GM21447 (cell line): ENCODE results near the gene EFNB3.

Experiments
- ATAC-seq: cut with Tn5 transposase; IDR thresholded peaks from one replicate; pipeline ENCODE4 v1.9.1; 2021; ENCODE audit not compliant: unreplicated experiment

The EFNB3 gene, protein sequence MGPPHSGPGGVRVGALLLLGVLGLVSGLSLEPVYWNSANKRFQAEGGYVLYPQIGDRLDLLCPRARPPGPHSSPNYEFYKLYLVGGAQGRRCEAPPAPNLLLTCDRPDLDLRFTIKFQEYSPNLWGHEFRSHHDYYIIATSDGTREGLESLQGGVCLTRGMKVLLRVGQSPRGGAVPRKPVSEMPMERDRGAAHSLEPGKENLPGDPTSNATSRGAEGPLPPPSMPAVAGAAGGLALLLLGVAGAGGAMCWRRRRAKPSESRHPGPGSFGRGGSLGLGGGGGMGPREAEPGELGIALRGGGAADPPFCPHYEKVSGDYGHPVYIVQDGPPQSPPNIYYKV

DNA sequence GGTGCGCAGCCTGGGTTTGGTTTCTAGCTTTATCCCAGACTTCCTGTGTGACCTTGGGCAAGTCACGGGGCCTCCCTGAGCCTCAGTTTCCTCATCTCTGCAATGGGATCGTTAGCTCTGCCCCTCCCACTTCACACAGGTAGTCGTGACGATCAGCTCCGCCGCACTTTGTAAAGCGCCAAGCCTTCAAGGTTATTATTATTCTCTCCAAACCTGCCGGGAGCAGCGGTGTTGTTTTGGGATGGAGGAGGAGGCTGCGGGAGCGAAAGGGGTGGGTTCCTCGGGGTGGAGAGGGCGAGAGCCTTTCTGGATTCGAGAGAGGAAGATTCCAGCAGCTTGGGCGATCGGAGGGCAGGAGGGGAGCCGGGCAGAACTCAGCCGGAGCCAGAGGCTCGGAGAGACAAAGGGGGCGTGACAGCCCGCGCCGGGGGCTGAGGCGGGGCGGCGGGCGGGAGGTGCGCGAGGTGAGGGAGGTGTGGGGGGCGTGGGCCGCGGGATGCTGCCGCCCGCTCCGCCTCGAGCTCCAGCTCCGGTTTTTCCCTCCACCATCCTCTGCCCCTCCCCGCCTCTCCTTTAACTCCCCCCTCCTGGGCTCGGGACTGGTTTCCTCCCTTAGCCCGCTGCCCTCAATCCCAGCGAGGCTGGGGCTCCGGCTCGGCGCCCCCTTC, at the start of gene EFNB3:
EFNB3 (plus strand) TSS at position 602 of the 668 bp plus-strand sequence. CDS start 397 bp downstream, outside the sequence.
- ATAC-seq, result no peak

DNA sequence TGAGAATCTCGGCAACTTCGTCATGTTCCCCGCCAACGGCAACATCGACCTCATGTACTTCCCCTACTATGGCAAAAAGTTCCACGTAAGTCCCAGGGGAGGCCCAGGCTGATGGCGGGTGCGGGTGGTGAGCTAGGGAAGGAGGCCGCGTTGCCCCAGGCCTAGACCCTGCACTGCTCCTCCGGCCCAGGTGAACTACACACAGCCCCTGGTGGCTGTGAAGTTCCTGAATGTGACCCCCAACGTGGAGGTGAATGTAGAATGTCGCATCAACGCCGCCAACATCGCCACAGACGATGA, 49.5 kb upstream of the EFNB3 start:
- ATAC-seq, result no peak

- no peak for ATAC-seq
Observed at GRCh38 chr17:7656958-7657609, 47.9 kb upstream of the EFNB3 start.

DNA sequence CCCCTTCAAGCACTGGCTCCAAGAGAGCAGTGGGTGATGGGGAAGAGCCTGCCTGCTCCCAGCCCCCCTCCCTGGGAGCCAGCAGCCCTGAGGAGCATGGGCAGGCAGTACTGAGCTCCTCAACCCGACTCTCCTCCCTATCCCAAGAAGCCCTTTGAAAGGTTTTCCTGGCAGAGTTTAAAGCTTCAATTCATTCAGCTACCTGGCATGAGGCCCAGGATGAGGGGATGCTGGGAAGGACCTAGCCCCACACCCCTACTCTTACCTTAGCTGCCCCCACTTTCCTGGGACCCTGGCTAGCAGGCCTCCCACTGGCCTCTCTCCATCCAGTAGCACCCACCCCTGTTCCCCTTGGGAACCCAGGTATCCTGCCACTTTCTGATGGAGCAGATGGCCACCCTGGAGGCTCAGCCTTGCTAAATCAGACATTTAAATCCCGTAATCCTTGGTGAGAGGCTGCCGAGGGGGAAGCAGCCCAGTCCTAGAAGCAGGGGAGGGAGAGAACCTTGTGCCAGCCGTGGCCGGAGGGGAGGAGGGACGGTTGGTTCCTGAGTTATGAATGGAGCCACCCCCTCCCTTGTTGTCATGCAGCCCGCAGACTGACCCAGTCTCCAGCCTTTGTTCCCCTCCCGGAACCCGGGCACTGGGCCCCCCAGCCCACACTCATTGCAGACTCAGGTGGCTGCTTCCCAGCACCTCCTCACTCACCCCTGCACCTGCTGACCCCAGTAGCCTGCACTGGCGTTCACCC, 37.2 kb upstream of the EFNB3 start:
- ATAC-seq, result no peak

GRCh38 chr17:7668482-7668881, 36.5 kb upstream of the EFNB3 start:
- no peak for ATAC-seq

- ATAC-seq, result no peak
Observed at GRCh38 chr17:7673239-7673638, 31.8 kb upstream of the EFNB3 start.

- no peak for ATAC-seq
Observed at GRCh38 chr17:7674934-7675333, 30.1 kb upstream of the EFNB3 start.

- no peak for ATAC-seq
Observed at GRCh38 chr17:7676533-7676932, 28.5 kb upstream of the EFNB3 start.

- ATAC-seq, result no peak
Observed at GRCh38 chr17:7677388-7678067, 27.5 kb upstream of the EFNB3 start.

DNA sequence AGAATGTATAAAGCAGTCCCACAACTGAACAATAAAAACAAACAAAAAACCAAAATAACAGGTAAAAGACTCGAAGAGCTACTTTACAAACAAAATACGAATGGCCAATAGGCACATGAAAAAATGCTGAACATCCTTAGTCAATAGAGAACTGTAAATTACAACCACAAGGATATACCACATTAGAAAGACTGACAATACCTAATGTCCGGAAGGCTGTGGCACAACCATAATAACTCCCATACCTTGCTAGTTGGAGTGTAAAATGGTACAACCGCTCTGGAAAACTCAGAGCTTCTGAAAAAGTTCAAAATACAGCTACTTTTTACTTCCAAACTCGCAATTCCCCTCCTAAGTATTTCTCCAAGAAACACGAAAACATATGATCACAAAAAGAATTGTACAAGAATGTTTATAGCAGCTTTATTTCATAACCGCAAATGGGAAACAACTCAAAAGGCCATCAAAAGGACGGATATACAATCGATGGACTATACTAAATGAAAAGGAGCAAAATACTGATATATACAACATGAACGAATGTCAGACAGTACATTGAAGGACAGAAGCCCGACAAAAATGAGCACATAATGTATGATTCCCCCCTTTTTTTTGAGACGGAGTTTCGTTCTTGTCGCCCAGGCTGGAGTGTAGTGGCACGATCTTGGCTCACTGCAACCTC, 20.0 kb upstream of the EFNB3 start:
- ATAC-seq, result no peak

GRCh38 chr17:7685533-7686221, 19.3 kb upstream of the EFNB3 start:
- ATAC-seq, result peak; percentile 60

DNA sequence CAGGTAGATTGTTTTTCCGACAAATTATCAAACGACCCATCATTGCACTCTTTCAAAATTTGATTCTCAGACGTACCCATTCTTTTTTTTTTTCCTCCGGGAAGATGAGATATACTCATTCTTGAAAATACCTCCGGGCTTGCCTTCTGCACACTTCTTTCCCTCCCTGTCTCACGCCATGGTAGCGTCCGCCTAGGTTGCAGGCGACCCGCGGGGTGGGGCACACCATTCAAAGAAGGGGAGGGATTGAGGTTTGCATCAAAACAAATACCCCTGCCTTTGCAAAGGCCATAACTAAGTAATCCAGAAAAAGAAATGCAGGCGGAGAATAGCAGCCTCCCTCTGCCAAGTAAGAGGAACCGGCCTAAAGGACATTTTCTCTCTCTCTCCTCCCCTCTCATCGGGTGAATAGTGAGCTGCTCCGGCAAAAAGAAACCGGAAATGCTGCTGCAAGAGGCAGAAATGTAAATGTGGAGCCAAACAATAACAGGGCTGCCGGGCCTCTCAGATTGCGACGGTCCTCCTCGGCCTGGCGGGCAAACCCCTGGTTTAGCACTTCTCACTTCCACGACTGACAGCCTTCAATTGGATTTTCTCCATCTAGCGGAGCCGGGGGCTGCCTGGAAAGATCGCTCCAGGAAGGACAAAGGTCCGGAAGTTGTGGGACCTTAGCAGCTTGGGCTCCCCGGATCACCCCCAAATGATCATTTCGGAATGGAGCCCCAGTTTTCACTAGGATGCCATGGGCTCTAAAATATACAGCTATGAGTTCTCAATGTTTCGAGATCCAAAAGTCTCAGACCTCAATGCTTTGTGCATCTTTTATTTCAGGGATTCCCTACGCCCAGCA, 18.6 kb upstream of the EFNB3 start:
- peak; percentile 35 for ATAC-seq

DNA sequence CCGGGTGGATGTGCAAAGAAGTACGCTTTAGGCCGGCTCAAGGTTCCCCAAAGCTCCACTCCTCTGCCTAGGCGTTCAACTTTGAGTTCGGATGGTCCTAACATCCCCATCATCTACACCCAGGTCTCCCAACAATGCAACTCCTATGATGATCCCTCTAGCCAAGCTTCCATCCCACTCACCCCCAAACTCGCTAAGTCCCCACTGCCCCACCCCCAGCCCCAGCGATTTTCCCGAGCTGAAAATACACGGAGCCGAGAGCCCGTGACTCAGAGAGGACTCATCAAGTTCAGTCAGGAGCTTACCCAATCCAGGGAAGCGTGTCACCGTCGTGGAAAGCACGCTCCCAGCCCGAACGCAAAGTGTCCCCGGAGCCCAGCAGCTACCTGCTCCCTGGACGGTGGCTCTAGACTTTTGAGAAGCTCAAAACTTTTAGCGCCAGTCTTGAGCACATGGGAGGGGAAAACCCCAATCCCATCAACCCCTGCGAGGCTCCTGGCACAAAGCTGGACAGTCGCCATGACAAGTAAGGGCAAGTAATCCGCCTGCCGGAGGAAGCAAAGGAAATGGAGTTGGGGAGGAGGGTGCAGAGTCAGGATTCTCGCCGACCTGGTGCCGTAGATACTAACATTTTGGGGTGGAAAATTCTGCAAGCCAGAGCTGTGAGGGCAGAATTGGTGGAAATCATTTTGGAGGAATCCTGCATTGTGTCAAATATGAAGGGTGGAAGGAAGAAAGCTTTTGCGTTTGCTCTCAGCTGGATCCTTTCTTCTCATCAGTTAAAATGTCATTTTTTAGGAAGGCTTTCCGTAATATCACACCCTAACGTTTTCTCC, 17.7 kb upstream of the EFNB3 start, which contains the start of gene TP53:
TP53 (minus strand) TSS at position 419 of the 836 bp plus-strand sequence. CDS start 10,896 bp downstream, outside the sequence.
- no peak for ATAC-seq

DNA sequence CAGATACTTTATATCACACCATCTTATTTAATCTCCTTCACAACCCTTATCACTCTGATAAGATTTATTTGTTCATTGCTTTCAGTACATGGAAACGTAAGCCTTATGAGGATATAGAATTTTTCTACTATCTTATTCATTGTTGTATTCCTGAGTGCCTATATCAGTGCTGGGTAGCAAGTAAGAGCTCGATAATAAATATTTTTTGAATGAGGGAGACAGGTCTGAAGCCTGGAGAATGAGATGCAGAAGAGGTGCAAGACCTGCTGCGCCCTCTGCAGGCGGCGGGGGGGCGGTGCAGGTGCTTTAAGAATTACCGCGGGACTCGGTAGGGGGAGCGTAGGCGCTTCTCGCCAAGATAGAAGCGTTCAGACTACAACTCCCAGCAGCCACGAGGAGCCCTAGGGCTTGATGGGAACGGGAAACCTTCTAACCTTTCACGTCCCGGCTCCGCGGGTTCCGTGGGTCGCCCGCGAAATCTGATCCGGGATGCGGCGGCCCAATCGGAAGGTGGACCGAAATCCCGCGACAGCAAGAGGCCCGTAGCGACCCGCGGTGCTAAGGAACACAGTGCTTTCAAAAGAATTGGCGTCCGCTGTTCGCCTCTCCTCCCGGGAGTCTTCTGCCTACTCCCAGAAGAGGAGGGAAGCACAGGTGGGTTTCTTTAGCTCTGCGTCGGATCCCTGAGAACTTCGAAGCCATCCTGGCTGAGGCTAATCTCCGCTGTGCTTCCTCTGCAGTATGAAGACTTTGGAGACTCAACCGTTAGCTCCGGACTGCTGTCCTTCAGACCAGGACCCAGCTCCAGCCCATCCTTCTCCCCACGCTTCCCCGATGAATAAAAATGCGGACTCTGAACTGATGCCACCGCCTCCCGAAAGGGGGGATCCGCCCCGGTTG, 16.8 kb upstream of the EFNB3 start, which contains the start of gene WRAP53:
WRAP53 (plus strand) TSS at position 570 of the 900 bp plus-strand sequence; CDS start at position 742, 172 bp downstream.
- ATAC-seq, result peak; percentile 61

DNA sequence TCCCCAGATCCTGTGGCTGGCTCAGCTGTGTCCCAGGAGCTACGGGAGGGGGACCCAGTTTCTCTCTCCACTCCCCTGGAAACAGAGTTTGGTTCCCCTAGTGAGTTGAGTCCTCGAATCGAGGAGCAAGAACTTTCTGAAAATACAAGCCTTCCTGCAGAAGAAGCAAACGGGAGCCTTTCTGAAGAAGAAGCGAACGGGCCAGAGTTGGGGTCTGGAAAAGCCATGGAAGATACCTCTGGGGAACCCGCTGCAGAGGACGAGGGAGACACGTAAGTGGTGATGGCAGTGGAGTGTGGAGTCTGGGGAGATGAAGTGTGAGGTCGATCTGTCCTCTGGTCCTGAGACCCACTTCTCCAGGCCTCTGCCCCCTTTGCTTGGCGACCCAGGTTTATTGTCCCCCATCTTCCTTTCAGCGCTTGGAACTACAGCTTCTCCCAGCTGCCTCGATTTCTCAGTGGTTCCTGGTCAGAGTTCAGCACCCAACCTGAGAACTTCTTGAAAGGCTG, 16.1 kb upstream of the EFNB3 start:
- ATAC-seq, result no peak

DNA sequence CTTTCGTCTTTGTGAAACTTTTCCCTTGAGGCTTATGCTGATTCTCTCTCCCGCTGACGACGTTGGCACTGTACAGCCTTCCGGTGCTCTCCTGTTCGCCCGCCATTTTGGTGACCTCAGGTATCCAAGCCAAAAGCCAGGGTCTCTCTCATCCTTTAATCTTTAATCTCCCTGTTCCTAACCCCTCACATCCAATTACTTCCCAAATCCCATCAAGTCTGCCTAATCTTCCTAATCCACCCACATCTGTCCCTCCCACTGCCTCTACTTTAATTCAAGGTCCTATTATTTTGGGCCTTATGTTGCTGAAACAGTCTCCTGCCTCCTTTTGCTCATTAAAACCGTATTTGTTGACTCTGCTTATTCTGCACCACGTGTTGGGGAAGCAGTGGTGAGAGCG, 9.4 kb upstream of the EFNB3 start:
- ATAC-seq, result no peak
